CD14-positive monocyte (primary cell): ENCODE data around the gene TOR4A. TPM values are rescaled to one million over a fixed set of nuclear protein-coding genes. Genes with fewer than 3 reads are reported as not detected.

ENCODE experiments used
- DNase-seq, 3 donors: peaks; one replicate each; pipeline ENCODE4 v3.0.0-alpha.2; 2011 to 2022
- H2AFZ ChIP-seq: 2 replicates; pipeline ENCODE4 v1.6.0; 2012; ENCODE audit warnings: mild to moderate bottlenecking, low read depth, low read length, inconsistent platforms; ENCODE audit not compliant: insufficient read depth, poor library complexity, severe bottlenecking
- H3K27ac ChIP-seq, 2 donors: 1 replicate in 1 of 2; 2 replicates in 1 of 2; pipeline ENCODE4 v1.5.1; 2012 to 2013; ENCODE audit warnings: low read length in 2 of 2, control low read depth in 1 of 2, inconsistent platforms in 1 of 2, low read depth in 1 of 2, mild to moderate bottlenecking in 1 of 2
- H3K27me3 ChIP-seq, 2 donors: one replicate each; pipeline versions ENCODE4 v1.6.0 to v1.6.1; 2011 to 2013; ENCODE audit warnings: low read length in 2 of 2; ENCODE audit not compliant: control insufficient read depth in 2 of 2, insufficient read depth in 2 of 2
- H3K36me3 ChIP-seq, 2 donors: replicated peaks in 1 of 2; 1 replicate in 1 of 2; 2 replicates in 1 of 2; pipeline versions ENCODE4 v1.5.1 to v1.6.1; 2012 to 2013; ENCODE audit warnings: low read length in 2 of 2, control low read depth in 1 of 2, inconsistent platforms in 1 of 2, mild to moderate bottlenecking in 1 of 2; ENCODE audit not compliant: insufficient read depth in 2 of 2, control insufficient read depth in 1 of 2
- H3K4me1 ChIP-seq, 2 donors: 1 replicate in 1 of 2; 2 replicates in 1 of 2; pipeline versions ENCODE4 v1.5.1 to v1.6.1; 2012 to 2013; ENCODE audit warnings: low read length in 2 of 2, control low read depth in 1 of 2, inconsistent platforms in 1 of 2, mild to moderate bottlenecking in 1 of 2, moderate library complexity in 1 of 2; ENCODE audit not compliant: insufficient read depth in 2 of 2, control insufficient read depth in 1 of 2
- H3K4me2 ChIP-seq: replicated peaks from 2 replicates; pipeline ENCODE3; 2012; ENCODE audit warnings: low read length, moderate library complexity, mild to moderate bottlenecking; ENCODE audit not compliant: poor library complexity, severe bottlenecking; ENCODE audit errors: extremely low read depth
- H3K4me3 ChIP-seq, 3 experiments: fragments of 200-600 bp in 1 of 3; sonication (generic) in 1 of 3; replicated peaks in 1 of 3; 1 replicate in 2 of 3; 2 replicates in 1 of 3; pipeline ENCODE4 v1.5.1; 2011 to 2013; ENCODE audit warnings: low read length in 3 of 3, mild to moderate bottlenecking in 3 of 3, control low read depth in 2 of 3, low read depth in 2 of 3, inconsistent platforms in 1 of 3, moderate library complexity in 1 of 3
- H3K79me2 ChIP-seq: 2 replicates; pipeline ENCODE4 v1.6.0; 2012; ENCODE audit warnings: mild to moderate bottlenecking, control low read depth, inconsistent platforms, low read length, moderate library complexity; ENCODE audit not compliant: insufficient read depth
- H3K9ac ChIP-seq: 2 replicates; pipeline ENCODE4 v1.6.0; 2017; ENCODE audit warnings: low read length, mild to moderate bottlenecking; ENCODE audit not compliant: insufficient read depth, poor library complexity, severe bottlenecking
- H3K9me3 ChIP-seq, 2 donors: replicated peaks in 1 of 2; 1 replicate in 1 of 2; 2 replicates in 1 of 2; pipeline versions ENCODE4 v1.5.1 to v1.6.1; 2012 to 2013; ENCODE audit warnings: low read length in 2 of 2, control low read depth in 1 of 2; ENCODE audit not compliant: control insufficient read depth in 1 of 2, insufficient read depth in 1 of 2
- H4K20me1 ChIP-seq: 2 replicates; pipeline ENCODE4 v1.6.0; 2012; ENCODE audit warnings: mild to moderate bottlenecking, low read length, control low read depth, moderate library complexity; ENCODE audit not compliant: insufficient read depth
- H3K27ac Mint-ChIP-seq, 7 donors: one replicate each; pipeline ENCODE4 v1.8.0; 2020; ENCODE audit warnings: mild to moderate bottlenecking in 7 of 7, mixed read lengths in 7 of 7, moderate library complexity in 6 of 7, inconsistent platforms in 2 of 7
- H3K27me3 Mint-ChIP-seq, 3 donors: one replicate each; pipeline ENCODE4 v1.8.0; 2021 to 2022; ENCODE audit warnings: low read depth in 3 of 3, mild to moderate bottlenecking in 3 of 3, mixed read lengths in 3 of 3, moderate library complexity in 3 of 3, inconsistent platforms in 1 of 3
- H3K36me3 Mint-ChIP-seq, 2 donors: one replicate each; pipeline ENCODE4 v1.8.0; 2020; ENCODE audit warnings: mixed read lengths in 2 of 2, inconsistent platforms in 1 of 2, mild to moderate bottlenecking in 1 of 2
- H3K4me1 Mint-ChIP-seq: one replicate; pipeline ENCODE4 v1.8.0; 2020; ENCODE audit warnings: mild to moderate bottlenecking, mixed read lengths
- H3K4me3 Mint-ChIP-seq, 2 donors: one replicate each; pipeline ENCODE4 v1.8.0; 2020; ENCODE audit warnings: mild to moderate bottlenecking in 2 of 2, mixed read lengths in 2 of 2, moderate library complexity in 1 of 2
- H3K9me3 Mint-ChIP-seq, 7 donors: one replicate each; pipeline ENCODE4 v1.8.0; 2020 to 2022; ENCODE audit warnings: mixed read lengths in 7 of 7, mild to moderate bottlenecking in 6 of 7, moderate library complexity in 6 of 7, inconsistent platforms in 2 of 7
- CTCF ChIP-seq: fragments of 200-600 bp; IDR thresholded peaks from one replicate; pipeline ENCODE4 v1.8.0; 2022; ENCODE audit warnings: antibody characterized with exemption, mild to moderate bottlenecking
- WGBS: methylation state at CpG from one replicate; pipeline ENCODE4 v1.1.5; 2013; ENCODE audit warnings: missing lambda C conversion rate; ENCODE audit not compliant: insufficient coverage; 5-methylcytosine and 5-hydroxymethylcytosine counted together
- intact Hi-C, 2 donors: fragments of 100-400 bp; cut with micrococcal nuclease; formaldehyde crosslinking; loops; one replicate each; pipeline versions ENCODE4 v1.15.0 to v1.15.1; 2023
- polyA plus RNA-seq, 3 donors: library from polyadenylated mRNA; depleted of rRNA in 1 of 3; unstranded in 2 of 3; stranded (reverse) in 1 of 3; fragments of 300-500 nt in 2 of 3; fragments of >200 nt in 1 of 3; fragmentation: Illumina TruSeq in 2 of 3; gene quantifications; 1 replicate in 2 of 3; 2 replicates in 1 of 3; pipeline ENCODE4 v1.2.3, GENCODE V29; 2012 to 2021

Gene TOR4A
- polyA plus RNA-seq, 3 donors: 13.7 to 17.6 (median 15.4) TPM

GRCh38 chr9:137245450-137246421 is 31.8 kb upstream of the TOR4A start:
- Histone ChIP-seq H3K4me1 (peaks cover 18 to 26% of the 10 kb centered on the region in 2 donors), H3K4me2 (no peak overlapping the region), H3K27ac (no peak overlapping the region), H4K20me1 (peaks cover 33% of the 10 kb centered on the region), H2AFZ (no peak overlapping the region), H3K27me3 (no peaks in the 10 kb centered on the region), H3K9ac (no peak overlapping the region), H3K4me3 (no peak overlapping the region), H3K36me3 (peaks cover 18 to 19% of the 10 kb centered on the region in 2 donors), H3K79me2 (peaks cover 17% of the 10 kb centered on the region), H3K9me3 (no peaks in the 10 kb centered on the region)
- intact Hi-C loops: no loop called here
- TF ChIP-seq CTCF: no peak
- Mint-ChIP-seq H3K4me1 (peaks cover 24% of the 10 kb centered on the region), H3K36me3 (peaks cover 15 to 18% of the 10 kb centered on the region in 2 donors), H3K27me3 (peaks cover 2 to 7% (median 6%) of the 10 kb centered on the region in 3 donors), H3K9me3 (peaks cover 0 to 3% (median 0%) of the 10 kb centered on the region in 7 donors), H3K27ac (peak overlapping the region in 2 of 7 donors; percentile 38 to 55), H3K4me3 (no peak overlapping the region)
- DNase-seq: no peak
- 95% methylated on average over 25 of the region's 25 CpGs for WGBS

GRCh38 chr9:137247135-137247915 is 30.2 kb upstream of the TOR4A start:
- Histone ChIP-seq H3K36me3 (peaks cover 14 to 15% of the 10 kb centered on the region in 2 donors), H3K27ac (no peak overlapping the region), H3K79me2 (peaks cover 8% of the 10 kb centered on the region), H3K9ac (no peak overlapping the region), H3K4me1 (peaks cover 12 to 19% of the 10 kb centered on the region in 2 donors), H3K4me2 (no peak overlapping the region), H4K20me1 (peaks cover 25% of the 10 kb centered on the region), H3K9me3 (no peaks in the 10 kb centered on the region), H3K27me3 (no peaks in the 10 kb centered on the region), H2AFZ (no peak overlapping the region), H3K4me3 (no peak overlapping the region)
- 86% methylated on average over 13 of the region's 20 CpGs for WGBS
- H3K4me3 Mint-ChIP-seq: no peak overlapping the region
- no peak for TF ChIP-seq CTCF
- DNase-seq: no peak
- peaks cover 21% of the 10 kb centered on the region for H3K4me1 Mint-ChIP-seq
- intact Hi-C loops: no loop called here
- no peaks in the 10 kb centered on the region for H3K9me3 Mint-ChIP-seq
- peaks cover 2 to 7% (median 6%) of the 10 kb centered on the region in 3 donors for H3K27me3 Mint-ChIP-seq
- no peak overlapping the region for H3K27ac Mint-ChIP-seq
- H3K36me3 Mint-ChIP-seq: peaks cover 13 to 15% of the 10 kb centered on the region in 2 donors
